ENCODE data around the gene ZDHHC20.

DNA sequence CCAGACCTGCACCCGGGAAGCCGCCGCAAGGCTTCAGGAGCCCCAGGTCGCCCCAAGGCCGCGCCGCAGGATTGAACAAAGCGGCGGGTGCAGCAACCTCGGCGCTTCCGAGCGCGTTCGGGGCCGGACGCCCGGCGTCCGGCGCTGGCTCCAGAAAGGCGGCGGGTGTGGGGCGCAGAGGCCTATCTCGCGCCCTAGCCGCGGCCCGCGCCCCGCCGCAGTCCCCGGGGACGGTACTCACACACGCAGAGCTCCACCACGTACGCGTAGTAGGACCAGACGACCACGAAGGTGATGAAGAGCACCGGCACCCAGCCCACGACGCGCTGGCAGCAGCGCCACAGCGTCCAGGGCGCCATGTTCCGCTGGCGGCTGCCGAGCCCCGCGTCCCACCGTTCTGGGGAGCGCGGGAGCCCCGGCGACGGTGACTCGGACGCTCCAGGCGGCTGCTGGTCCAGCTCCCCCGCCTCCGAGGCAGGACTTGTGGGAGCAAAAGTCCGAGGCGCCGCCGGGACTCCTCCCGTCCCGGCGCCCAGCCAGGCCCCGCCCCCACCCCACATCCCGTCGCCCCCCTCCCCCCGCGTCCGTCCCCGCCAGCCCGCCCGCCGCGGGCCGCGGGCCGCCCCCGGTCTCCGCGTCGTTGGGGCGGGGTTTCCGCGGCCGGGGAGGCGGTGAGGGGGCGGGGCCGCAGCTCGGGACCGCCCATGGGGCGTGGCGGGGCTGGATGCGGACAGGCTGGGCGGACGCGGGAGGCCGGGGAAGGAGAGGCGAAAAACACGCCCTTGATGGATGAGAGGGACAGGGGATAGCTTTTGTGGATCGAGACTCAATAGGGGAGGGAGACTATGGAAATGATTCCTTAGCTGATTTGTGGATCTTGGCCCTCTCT, at the start of gene ZDHHC20:
- TF ChIP-seq, protein P1, sequence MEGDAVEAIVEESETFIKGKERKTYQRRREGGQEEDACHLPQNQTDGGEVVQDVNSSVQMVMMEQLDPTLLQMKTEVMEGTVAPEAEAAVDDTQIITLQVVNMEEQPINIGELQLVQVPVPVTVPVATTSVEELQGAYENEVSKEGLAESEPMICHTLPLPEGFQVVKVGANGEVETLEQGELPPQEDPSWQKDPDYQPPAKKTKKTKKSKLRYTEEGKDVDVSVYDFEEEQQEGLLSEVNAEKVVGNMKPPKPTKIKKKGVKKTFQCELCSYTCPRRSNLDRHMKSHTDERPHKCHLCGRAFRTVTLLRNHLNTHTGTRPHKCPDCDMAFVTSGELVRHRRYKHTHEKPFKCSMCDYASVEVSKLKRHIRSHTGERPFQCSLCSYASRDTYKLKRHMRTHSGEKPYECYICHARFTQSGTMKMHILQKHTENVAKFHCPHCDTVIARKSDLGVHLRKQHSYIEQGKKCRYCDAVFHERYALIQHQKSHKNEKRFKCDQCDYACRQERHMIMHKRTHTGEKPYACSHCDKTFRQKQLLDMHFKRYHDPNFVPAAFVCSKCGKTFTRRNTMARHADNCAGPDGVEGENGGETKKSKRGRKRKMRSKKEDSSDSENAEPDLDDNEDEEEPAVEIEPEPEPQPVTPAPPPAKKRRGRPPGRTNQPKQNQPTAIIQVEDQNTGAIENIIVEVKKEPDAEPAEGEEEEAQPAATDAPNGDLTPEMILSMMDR (conservative IDR thresholded peaks at IDR 0.05 in 1 of 2, IDR thresholded peaks at IDR 0.05 in 1 of 2; ENCODE audit: extremely low read depth in 1 of 2, insufficient read depth in 1 of 2, low read depth in 1 of 2, low read length in 2 of 2), result no peak
- TF ChIP-seq EZH2 (IDR thresholded peaks at IDR 0.05; ENCODE audit: borderline replicate concordance, low read length), result no peak

Data from mammary epithelial cell (primary cell).